Bronchial epithelial cell (primary cell): Measurements from ENCODE around the gene NR3C1. TPM values are rescaled to one million over a fixed set of nuclear protein-coding genes. Genes with fewer than 3 reads are reported as not detected.

ENCODE experiments used
- DNase-seq: peaks from one replicate; pipeline ENCODE4 v3.0.0-alpha.2; 2010; ENCODE audit warnings: low read depth
- FAIRE-seq: peaks from 2 replicates; lab custom pipeline; 2011; peaks lifted over from hg19 to GRCh38; lab: Jason Lieb, UNC
- H3K27me3 ChIP-seq: 2 replicates; pipeline ENCODE4 v1.5.1; 2011; ENCODE audit warnings: low read length; ENCODE audit not compliant: control insufficient read depth, insufficient read depth
- H3K36me3 ChIP-seq: 2 replicates; pipeline ENCODE4 v1.5.1; 2011; ENCODE audit warnings: low read length; ENCODE audit not compliant: control insufficient read depth, insufficient read depth
- H3K4me3 ChIP-seq: 2 replicates; pipeline ENCODE4 v1.5.1; 2011; ENCODE audit warnings: mild to moderate bottlenecking, low read depth, low read length, control low read depth
- CTCF ChIP-seq: IDR thresholded peaks from 2 replicates; pipeline ENCODE4 v1.5.1; 2011; ENCODE audit warnings: mild to moderate bottlenecking, moderate library complexity, low read length, control low read depth, inconsistent platforms; ENCODE audit not compliant: insufficient read depth, severe bottlenecking
- total RNA-seq: library from RNA; depleted of rRNA; stranded (reverse); fragments of >200 nt; gene quantifications from 2 replicates; pipeline ENCODE4 v1.2.1, GENCODE V29; 2014

Gene NR3C1
- total RNA-seq, 1 donor from 2014 or later, result 41.9 TPM

GRCh38 chr5:143322176-143322575 lies 81.3 kb downstream of the NR3C1 start:
- DNase-seq (no peak), FAIRE-seq (no peak)
- no peak for TF ChIP-seq CTCF
- H3K4me3 ChIP-seq, result no peak overlapping the region
- H3K36me3 ChIP-seq, result no peaks in the 10 kb centered on the region
- H3K27me3 ChIP-seq, result no peaks in the 10 kb centered on the region

GRCh38 chr5:143319437-143320227 lies 83.9 kb downstream of the NR3C1 start:
- no peak for FAIRE-seq
- H3K27me3 ChIP-seq, result no peaks in the 10 kb centered on the region
- no peak for DNase-seq

GRCh38 chr5:143318833-143319232 lies 84.7 kb downstream of the NR3C1 start:
- H3K27me3 ChIP-seq, result no peaks in the 10 kb centered on the region
- FAIRE-seq, result no peak
- H3K36me3 ChIP-seq, result peaks cover 1% of the 10 kb centered on the region
- no peak for TF ChIP-seq CTCF
- no peak overlapping the region for H3K4me3 ChIP-seq
- DNase-seq, result peak; percentile 34

More at GRCh38 chr5:143319437-143320227, 83.9 kb downstream of the NR3C1 start:
- Histone ChIP-seq H3K36me3 (peaks cover 1% of the 10 kb centered on the region), H3K4me3 (no peak overlapping the region)
- no peak for TF ChIP-seq CTCF

GRCh38 chr5:143318270-143318669 lies 85.2 kb downstream of the NR3C1 start:
- DNase-seq (peak; percentile 79), FAIRE-seq (no peak)
- no peak for TF ChIP-seq CTCF
- no peaks in the 10 kb centered on the region for H3K27me3 ChIP-seq
- peaks cover 1% of the 10 kb centered on the region for H3K36me3 ChIP-seq
- no peak overlapping the region for H3K4me3 ChIP-seq

- no peak for TF ChIP-seq CTCF
- Histone ChIP-seq H3K36me3 (peaks cover 1% of the 10 kb centered on the region), H3K4me3 (no peak overlapping the region), H3K27me3 (no peaks in the 10 kb centered on the region)
- DNase-seq (no peak), FAIRE-seq (no peak)
Measured at GRCh38 chr5:143316844-143317631, 86.4 kb downstream of the NR3C1 start.
